Fibroblast of skin of abdomen (primary cell): ENCODE results near the gene WDR49.

Source experiments
- DNase-seq: peaks from one replicate; pipeline ENCODE4 v3.0.0-alpha.2; 2013

Gene WDR49

DNA sequence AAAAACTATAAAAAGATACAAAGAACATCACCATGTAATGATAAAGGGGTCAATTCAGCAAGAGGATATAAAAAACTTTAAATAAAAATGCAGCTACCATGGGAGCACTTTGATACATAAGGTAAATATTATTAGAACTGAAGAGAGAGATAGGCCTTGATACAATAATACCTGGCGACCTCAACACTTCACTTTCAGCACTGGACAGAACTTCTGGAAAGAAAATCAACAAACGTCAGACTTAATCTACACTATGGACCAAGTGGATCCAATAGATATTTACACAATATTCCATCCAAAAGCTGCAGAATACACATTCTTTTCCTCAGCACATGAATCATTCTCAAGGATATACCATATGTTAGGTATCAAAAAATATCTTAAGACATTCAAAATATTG lies 42.0 kb downstream of the WDR49 start:
- no peak for DNase-seq

DNA sequence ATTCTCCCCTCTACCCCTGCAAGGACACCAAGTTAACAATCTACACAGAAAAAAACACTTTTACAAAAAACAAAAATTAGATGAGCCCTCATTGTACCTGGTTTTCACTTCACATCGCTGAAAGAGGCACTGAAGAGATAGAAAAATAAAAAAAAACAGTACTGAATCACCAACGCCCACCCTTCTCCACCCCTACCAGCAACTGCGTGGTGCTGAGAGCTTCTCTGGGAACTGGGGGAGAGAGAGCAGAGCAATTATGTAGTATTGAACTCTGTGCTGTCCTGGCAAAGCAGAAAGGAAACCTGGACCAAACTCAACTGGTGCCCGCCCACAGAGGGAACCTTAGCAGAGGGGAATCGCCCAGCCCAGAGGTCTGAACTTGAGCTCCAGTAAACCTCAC lies 44.6 kb downstream of the WDR49 start:
- no peak for DNase-seq

DNA sequence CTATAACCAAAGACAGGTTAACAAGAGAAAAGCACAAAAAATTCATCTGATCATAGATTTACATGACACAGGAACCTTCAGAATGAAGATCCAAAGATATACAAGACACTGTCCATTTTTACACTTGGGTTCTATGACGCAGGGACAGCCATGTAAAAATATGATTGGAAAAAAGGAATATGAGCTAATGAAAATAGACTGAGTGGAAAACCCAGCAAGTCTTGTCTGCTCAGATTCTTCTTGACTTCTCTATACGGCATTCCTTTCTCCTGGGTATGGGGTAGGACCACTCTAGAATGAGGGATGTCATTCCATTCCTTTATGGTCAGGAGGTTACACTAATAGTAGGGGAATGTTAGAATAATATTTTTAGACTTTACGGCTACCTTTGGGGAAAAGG lies 46.9 kb downstream of the WDR49 start:
- DNase-seq: no peak

DNA sequence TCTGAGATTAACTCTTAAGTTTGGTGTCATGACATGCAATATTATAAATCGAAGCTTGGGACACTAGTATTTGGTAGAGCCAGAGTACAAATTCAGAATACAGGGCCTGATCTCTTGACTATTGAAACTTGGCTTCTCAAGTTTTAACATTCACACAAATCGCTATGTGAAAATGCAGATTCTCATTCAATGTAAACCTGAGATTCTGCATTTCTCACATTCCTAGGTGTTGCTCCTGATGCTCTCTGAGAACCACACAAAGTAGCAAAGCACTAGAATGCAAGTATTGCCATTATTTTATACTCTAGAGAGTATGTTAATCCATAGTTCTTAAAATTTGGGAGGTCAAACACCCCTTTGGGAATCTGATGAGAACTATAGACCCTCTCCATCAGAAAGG lies 47.9 kb downstream of the WDR49 start:
- no peak for DNase-seq

DNA sequence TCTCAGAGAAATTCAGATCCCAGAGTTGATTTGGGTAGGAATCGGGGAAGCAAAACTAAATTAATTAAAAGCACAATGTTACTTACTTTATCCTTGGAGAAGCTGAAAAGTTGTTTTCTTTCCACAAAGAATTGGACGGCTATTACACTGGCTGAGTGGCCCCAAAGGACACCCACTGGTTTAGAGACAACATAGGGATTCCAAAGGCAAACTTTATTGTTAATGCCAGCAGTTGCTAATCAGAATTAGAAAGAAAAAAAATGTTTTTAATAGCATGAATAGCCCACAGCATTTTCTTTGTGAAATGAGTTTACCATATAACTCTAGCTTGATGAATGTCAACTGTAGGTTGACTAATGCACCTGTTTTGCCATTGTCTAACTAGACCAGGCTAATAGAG lies 51.7 kb downstream of the WDR49 start:
- no peak for DNase-seq

DNA sequence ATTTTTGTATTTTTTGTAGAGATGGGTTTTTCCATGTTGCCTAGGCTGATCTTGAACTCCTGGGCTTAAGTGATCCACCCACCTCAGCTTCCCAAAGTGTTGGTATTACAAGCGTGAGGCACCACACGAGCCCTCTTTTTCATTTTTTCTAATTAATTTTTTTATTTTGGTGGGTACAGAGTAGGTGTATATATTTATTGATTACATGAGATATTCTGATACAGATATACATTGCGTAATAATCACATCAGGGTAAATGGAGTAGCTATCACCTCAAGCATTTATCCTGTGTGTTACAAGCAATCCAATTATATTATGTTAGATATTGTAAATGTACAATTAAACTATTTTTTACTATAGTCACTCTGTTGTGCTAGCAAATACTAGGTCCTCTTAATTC lies 66.1 kb downstream of the WDR49 start:
- DNase-seq: no peak

DNA sequence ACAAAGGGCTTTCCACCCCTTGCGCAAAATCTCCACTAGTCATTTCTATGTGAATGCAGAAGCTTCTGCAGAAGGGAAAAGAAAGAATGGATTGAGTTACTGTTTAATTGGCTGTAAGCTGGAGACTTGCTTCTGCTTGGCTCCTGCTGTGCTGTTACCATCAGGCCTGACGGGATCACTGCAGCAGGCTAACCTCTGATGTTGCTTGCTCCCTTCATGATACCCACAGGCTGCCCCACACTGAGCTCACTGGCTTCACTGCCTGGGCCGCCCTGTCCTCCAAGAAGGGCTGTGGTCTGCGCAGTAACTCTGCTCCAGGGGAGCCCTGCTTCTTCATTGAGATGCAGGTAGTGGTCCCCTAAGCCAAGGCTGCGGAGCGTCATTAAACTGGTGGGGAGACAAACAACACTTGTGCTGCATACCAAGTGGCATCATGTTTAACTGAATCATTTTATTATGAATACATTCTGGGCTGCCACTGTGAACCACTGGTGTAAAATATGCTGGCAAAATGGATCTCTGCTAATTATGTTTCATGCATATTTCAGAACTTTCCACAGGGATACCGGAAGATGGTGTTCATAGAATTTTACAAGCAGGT lies 78.6 kb downstream of the WDR49 start:
- DNase-seq: no peak

DNA sequence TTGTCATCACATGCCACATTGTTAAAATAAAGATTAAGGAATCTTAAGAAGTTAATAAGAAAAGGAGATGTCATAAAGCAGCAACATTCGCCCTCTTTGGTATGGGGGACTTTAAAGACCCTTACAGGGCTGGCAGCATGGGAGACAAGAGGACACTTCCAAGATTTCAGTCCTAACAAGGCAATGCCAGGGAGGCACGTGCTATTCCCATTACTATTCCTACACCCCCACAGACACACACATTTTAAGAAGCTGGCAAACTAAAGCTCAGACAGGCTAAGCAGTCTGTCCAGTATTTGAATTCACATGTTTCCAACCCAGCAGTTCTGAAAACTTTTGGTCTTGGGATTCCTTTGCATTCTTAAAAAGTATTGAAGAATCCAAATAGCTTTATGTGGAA lies 80.8 kb downstream of the WDR49 start:
- DNase-seq: no peak

DNA sequence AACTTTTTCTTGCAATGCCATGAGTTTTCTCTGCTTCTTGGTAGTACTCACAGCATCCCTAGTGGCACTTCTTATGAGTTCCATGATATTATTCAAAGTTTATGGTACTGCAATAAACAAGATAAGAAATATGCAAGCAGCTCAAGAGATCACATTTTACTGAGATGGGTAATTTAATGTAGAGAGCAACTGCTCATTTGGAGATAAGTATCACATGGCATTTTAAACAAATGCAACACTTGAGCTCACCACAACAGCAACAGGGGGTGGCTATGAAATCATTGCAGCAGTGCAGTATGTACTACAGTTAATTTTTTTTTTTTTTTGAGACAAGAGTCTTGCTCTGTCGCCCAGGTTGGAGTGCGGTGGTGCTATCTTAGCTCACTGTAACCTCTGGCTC lies 85.1 kb downstream of the WDR49 start:
- DNase-seq: no peak

DNA sequence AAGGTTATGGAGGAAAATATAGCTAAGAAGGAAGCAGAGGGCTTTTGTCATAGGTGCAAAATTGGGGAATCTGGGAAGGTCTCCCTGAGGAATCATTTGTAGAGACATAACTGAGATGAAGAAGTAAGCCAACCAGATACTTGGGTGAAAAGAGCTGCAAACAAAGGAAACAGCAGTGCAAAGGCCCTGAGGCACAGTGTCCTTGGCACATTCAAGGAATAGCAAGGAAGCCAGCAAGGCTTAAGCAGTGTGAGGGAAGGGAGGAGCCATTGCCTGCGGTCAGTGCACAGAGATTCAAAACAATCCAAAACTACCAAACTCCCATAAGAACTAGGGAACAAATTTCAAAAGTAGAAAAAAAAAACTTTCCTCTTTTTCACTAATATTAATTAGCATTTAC lies 88.3 kb downstream of the WDR49 start:
- no peak for DNase-seq

DNA sequence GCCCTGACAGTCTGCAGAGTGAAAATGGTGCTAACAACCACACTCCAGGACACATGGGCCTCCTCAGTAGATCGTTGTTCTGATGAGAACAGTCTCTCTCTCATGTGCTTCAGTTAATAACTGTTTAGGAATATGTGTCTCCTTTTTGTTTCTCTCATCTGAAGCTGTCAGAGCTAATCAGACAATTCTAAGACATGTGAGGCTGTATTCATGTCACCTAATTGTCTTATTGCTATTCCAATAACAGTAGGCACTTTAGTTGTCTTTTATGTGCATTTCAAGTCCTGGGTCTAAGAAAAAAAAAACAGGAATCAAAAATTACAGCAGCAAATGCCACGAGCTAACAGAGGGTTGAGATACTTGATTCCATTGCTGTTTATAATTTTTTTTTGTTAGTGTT lies 89.1 kb downstream of the WDR49 start:
- DNase-seq: no peak

DNA sequence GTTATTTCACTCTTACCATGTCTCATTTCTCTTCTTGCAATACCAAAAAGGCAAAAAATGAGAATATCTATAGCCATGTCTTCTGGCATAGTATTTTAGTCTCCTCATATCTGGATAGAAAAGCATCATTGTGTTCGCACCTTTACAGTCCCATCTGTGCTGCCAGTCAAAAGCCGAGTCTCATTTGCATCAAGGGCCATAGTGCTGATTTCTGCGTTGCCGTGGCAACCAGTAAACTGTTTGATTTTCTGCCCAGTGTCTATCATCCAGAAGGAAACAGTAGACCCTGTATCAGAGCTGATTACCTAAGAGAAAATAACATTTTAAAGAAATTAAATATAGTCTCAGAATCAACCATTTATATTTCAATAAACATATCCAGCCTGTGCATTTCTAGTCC lies 93.8 kb downstream of the WDR49 start:
- no peak for DNase-seq

DNA sequence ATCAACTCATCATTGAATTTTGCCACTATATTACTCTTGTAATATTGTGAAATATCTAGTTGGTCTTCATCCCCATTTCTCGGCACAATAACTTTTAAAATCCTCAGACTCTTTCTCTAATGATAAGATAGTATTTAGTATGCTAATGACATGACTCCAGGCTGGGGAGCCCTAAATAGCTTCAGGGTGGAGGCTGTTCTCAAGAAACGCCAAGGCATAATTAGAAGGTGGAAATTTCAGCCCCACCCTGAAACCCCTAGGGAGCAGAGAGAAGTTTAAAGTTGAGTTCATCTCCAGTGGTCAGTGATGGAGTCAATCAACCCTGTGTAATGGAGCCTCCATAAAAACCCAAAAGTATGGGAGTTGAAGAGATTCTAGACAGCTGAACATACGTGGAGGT lies 98.8 kb downstream of the WDR49 start:
- no peak for DNase-seq

DNA sequence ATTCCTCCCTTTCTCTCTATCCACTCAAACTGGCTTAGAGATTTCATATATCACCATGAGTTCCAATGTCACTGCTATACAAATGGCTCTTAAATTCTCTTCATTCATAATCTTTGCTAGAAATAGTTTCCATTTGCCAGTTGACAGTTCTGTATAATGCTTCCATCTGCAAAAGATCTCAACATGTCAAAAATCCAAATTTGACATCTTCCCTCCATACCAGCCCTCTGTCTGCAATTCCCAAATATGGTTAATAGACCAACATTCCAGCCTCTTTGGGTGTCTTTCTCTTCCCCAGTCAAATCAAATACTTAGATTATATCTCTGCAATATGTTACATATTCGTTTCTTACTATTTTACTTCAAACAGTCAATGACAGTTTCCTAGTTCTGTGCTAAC lies 115.7 kb downstream of the WDR49 start:
- no peak for DNase-seq

DNA sequence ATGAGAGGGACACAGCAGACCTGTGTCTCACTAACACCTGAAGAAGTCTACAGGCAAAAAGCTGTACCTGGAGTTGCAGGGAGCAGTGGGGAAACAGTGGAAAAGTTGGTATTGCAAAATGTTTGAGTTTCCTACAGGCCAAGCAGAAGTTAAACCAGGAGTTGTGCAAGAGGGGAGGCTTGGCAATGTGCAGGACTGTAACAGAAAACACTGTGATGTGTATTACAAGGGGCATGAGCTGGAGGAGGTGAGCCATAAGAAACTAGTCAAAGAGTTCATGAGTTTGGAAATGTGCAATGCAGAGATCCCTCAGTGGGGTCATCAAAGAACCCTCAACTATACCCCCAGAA lies 132.8 kb downstream of the WDR49 start:
- no peak for DNase-seq

DNA sequence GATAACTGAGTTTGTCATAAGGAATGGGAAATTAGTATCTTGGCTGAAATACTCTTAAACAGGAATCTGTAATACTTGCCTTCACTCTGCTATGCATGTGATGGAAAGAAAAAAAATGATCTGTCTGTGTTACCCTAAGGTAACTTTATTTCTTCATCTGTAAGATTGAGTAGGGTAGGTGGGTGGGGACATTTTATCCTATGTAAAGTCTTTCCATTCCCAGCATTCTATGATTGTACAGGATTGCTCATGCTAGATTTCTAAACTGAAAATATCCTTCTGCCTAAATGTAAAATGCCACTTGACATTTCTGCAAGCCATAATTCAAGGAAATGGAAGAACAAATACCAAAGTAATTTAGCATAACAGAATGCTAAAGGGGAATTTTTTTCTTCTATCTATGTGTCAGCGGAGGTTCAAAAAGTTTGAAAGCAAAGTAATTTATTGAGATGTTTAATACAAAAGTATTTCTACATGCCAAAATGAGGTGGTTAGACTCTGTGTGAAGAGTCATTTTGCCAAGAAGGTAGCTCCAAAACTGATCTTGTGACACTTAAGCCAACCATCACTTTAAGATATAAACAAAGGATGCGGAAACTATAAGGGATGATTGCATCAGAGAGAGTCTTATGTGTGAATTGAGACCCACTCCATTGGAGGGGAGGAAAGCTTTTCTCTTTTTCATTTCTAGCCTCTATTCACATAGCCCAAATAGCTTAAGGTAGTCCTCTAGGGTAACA lies 133.3 kb downstream of the WDR49 start:
- no peak for DNase-seq

DNA sequence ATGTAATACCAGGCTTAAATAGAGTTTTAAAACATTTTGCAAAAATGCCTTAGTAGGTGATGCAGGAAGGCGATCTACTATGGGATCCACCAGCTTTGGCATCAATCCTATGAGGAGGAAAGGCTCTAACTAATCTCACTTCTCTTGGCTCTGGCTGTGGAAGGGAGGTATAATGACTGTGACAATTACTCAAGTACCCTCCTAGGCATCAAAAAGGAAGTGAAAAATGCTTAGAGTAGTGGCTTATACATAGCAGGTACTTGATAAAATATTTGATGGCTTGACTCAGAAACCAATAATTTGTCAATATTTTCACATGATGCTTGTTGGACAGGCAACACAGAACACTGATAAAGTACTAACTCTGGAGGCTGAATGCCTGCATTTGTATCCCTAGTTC lies 145.8 kb downstream of the WDR49 start:
- no peak for DNase-seq

DNA sequence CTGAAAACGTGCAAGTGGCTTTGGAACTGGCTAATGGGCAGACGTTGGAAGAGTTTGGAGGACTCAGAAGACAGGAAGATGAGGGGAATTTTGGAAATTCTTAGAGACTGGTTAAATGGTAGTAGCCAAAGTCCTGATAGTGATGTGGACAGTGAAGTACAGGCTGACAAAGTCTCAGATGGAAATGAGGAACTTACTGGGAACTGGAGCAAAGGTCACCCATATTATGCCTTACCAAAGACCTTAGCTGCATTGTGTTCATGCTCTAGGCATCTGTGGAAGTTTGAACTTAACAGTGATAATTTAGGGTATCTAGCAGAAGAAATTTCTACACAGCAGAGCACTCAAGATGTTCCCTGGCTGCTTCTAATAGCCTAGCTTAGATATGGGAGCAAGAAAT lies 151.3 kb downstream of the WDR49 start:
- DNase-seq: no peak

DNA sequence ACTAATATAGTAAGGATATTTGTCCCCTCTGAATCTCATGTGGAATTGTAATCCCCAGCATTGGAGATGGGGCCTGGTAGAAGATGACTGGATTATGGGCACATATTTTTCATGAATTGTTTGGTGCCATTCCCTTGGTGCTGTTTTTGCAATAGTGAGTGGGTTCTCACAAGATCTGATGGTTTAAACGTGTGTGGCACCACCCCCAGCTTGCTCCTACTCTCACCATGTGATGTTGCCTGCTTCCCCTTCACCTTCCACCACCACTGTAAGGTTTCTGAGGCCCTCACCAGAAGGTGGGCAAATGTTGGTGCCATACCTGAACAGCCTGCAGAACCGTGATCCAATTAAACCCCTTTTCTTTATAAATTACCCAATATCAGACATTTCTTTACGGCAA lies 151.8 kb downstream of the WDR49 start:
- DNase-seq: no peak

DNA sequence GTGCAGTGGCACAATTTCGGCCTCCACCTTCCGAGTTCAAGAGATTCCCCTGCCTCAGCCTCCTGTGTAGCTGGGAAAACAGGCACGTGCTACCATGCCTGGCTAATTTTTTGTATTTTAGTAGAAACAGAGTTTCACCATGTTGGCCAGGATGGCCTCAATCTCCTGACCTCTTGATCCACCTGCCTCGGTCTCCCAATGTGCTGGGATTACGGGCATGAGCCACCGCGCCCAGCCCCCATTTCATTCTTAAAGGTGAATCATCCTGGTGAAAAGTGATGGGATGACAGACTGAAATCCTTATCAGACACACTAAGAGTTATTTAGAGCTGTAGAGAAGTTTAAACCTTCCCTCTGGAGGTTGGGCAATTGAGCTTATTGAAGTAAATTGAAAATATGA lies 155.8 kb downstream of the WDR49 start:
- DNase-seq: no peak

DNA sequence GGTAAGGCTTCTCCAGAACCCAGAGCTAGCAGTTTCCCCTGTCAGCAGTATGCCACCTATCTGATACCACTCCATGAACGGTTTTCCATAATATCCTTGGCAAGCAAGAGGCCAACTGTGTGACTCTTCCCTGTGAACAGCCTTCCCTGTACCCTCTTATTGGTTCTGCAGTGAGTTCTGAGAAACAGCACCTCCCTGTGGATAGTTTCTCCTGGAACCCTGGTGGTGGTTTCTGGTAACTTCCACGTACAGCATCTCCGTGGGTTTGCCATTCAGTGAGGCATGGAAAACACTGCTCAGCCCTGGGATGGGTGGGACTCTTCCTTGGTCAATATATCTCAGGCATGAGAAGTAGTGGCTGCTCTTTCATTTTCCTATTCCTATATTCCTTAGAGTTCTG lies 160.5 kb downstream of the WDR49 start:
- DNase-seq: no peak

DNA sequence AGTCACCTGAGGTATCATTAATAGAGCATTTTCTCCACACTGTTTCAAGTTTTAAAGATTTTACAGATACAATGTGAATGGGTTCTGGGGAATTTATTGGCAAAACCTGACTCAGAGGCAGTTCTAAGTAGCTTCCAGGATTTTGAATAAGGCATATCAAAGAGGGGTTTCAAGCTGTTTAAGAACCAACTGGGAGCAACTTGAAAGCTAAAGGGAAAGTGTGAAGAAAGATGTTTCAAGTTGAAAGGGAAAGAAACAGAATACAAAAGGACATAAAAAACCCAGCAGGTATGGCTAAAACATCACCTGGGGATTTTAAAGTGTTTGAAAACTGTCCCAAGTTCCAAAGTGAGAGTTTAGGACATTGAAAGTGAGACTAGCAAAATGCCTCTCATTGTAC lies 162.1 kb downstream of the WDR49 start:
- no peak for DNase-seq

DNA sequence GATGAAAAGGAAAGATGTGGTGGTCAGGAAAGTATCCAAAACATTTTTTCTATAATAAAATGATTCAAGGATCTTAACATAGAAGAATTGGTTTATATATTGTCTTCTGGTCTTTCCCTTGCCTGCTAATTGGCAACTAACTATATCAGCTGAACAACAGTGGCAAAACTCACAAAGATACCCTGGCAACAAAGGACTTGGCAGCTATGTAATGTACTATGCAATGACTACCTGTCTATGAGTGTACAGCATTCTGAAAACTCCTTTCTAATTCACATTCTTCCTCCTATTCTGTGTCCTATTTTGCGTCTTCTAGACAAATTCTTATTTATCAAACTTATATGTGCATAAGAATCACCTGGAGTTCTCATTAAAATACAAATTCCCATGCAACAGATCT lies 164.2 kb downstream of the WDR49 start:
- no peak for DNase-seq

DNA sequence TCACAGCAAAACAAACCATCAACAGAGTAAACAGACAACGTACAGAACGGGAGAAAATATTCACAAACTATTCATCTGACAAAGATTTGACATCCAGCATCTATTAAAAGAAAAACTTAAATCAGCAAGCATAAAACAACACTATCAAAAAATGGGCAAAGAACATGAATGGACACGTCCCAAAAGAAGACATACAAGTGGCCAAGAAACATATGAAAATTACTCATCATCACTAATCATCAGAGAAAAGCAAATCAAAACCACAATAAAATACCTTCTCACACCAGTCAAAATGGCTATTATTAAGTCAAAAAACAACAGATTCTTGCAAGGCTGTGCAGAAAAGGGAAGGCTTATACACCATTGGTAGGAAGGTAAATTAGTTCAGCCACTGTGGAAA lies 166.2 kb downstream of the WDR49 start:
- DNase-seq: no peak

DNA sequence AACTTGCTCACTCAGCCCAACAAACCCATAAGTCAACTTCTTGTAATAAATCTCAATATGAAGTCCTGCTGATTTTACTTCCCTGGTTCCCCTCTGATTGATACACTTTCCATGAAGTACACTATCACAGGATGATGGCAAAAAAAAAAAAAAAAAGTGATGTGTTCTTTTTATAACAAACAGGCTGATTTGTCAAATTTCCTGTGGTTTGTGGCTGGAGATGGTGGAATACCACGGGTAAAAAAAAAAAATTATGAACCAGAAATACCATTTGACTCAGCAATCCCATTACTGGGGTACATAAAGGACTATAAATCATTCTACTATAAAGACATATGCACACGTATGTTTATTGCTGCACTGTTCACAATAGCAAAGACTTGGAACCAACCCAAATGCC lies 169.2 kb downstream of the WDR49 start:
- no peak for DNase-seq
